Stimulated activated naive CD8-positive, alpha-beta T cell treated with anti-CD3 and anti-CD28 coated beads, Interleukin-15, Interleukin-2, amounts not matched to agents 100 U/mL and 50 U/mL, for 24 hours (primary cell): ENCODE measurements around the gene RNF217.
"Not testable (repeated sequence)": the region's sequence is repeated elsewhere in the genome, so short reads cannot be mapped to it uniquely, and the experiment has no call there.

Experiments
- ATAC-seq: fragments of 150-1000 bp; cut with Tn5 transposase; one replicate; pipeline ENCODE4 v1.10.0; 2021
- DNase-seq: peaks from one replicate; pipeline ENCODE4 v3.0.0; 2021

RNF217 gene

DNA sequence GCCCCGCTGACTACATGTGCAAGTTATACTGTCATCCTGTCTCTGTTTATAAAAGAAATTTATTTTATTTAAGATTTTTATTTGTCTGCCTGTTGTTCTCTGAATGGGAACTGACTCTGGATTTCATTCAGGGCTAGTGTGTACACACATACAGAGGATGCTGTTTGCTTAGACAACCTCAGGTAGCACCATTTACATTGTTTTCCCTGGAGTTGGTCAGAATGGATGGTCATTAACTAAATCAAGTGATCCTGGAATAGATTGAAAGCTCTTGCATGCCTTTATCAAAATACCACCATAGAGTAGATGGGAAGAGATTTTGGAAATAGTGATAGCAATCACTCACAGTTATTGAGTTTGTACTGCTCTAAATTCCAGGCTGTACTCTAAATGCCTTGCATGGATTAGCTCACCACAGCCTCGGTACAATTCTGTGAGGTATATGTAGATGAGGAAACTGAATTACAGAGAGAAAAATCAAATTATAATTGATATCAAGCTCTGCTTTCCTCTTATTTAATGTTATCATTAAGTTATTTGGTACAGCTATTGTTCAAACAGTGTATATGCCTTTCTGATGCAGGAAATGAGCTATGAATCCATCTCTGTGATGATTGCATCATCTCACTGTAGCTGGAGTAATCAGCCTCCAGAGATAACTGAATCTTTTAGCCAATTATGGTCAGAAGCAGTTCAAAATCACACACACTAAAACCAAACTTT is 51.9 kb downstream of the RNF217 start:
- DNase-seq (no peak), ATAC-seq (no peak)

DNA sequence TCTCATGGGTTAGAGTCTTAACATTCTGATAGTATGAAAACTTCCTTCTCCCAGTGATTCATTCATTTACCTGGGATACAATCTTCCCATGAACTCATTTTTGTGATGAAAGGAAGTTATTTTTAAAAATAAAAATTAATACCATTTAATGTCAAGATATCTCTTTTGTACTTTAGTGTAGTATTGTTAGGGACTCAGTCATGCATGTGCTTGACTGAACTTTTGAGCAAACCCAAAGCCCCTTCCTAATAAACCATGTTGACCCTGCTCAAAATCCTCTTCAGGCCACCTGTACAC is 52.4 kb downstream of the RNF217 start:
- ATAC-seq (no peak), DNase-seq (no peak)

DNA sequence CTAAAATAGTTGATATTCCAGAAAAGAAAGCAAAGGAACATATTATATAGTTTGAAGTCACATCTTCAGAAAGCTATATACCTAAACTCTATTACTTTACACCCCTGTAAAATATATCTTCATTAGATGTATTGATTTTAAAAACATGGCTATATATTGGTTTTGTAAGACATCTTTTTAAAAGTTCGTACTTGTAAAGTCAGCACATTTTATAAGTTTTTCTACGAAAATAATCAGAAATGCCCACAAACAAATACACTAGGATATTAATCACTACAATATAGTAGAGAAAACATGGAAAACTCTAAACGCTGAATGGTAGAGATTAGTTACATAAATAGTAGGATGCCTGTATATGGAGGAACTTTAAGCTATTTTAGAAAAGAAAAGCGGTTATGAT is 52.9 kb downstream of the RNF217 start:
- no peak for ATAC-seq
- DNase-seq = no peak

DNA sequence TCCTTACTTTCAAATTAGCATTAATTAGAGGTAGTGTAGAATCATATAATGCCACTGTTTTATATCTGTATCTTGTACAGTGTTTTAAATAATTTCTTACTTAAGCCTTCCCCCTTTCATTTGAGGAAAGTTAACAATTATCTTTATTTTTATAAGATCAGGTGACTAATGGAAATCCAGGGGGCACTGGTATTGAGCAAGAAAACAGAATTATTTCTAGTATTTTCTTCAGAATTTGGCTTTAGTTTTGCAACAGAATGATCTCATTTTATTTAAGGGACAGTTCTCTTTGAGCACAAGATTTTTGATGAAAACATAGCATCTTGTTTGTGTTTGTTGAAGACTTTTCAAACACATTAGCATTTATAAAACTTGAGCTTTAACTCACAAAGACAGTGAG is 55.9 kb downstream of the RNF217 start:
- no peak for ATAC-seq
- DNase-seq = no peak

- no peak for ATAC-seq
- no peak for DNase-seq
Observed at GRCh38 chr6:125019281-125019680, 57.0 kb downstream of the RNF217 start.

- DNase-seq (no peak), ATAC-seq (no peak)
Observed at GRCh38 chr6:125019918-125020317, 57.7 kb downstream of the RNF217 start.

- DNase-seq (no peak), ATAC-seq (no peak)
Observed at GRCh38 chr6:125020385-125020784, 58.1 kb downstream of the RNF217 start.

DNA sequence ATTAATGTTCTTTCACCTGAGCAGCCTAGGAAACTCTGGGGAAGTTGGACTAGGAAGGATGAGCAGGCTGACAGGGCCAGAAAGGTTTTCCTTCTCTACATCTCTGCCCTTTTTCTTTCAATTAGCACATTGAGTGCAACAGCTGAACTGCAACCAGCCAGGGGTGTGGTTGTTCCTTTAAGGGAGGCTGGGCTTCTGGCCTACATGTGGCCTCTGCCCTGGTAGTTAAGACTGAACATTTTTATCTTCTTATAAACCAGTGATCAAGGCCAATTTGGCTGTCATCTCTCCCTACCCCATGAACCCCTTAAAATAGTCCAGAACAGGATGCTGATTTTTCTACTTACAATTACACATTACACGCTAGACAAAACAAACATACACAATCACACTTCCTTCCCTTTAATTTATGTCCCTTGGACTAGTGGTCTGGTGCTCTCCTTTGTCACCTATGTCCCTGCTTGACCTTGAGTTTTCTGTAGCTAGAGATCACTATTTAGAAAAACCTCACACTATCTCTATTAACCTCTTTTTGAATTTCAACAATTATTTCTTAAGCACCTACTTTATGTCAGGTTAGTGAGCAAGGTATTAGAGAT is 60.3 kb downstream of the RNF217 start:
- no peak for ATAC-seq
- no peak for DNase-seq

DNA sequence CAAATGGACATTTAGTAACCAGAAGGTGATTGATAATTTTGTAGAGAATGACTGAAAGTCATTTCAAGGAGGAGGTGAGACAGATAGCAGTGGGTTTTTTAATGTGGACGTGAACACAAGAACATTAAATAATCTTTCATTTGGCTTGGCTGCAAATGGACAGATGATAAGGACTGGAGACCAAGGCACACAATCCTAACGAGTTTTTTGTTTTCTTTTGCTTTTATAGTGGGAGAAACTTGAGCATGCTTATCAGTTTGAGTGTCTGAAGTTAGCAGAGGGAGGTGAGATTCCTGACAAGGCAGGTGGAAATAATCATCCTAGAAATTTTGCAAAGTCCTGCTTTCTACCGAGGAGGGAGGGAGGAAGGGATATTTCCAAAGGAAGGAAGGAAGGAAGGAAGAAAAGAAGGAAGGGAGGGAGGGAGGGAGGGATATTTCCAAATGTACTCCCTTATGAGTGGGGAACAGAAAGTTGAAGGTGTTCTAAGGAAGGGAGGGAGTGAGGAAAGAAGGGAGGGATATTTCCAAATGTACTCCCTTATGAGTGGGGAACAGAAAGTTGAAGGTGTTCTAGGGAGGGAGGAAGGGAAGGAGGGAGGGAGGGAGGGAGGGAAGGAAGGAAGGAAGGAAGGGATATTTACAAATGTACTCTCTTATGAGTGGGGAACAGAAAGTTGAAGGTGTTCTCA is 63.1 kb downstream of the RNF217 start:
- DNase-seq (no peak), ATAC-seq (no peak)

GRCh38 chr6:125027287-125027686 is 65.0 kb downstream of the RNF217 start:
- ATAC-seq = no peak
- no peak for DNase-seq

- DNase-seq = no peak
- ATAC-seq = no peak
Observed at GRCh38 chr6:125030969-125031368, 68.7 kb downstream of the RNF217 start.

- ATAC-seq (no peak), DNase-seq (no peak)
Observed at GRCh38 chr6:125031385-125031784, 69.1 kb downstream of the RNF217 start.

- not testable (repeated sequence) for DNase-seq, ATAC-seq
Observed at GRCh38 chr6:125034929-125035328, 72.7 kb downstream of the RNF217 start.

DNA sequence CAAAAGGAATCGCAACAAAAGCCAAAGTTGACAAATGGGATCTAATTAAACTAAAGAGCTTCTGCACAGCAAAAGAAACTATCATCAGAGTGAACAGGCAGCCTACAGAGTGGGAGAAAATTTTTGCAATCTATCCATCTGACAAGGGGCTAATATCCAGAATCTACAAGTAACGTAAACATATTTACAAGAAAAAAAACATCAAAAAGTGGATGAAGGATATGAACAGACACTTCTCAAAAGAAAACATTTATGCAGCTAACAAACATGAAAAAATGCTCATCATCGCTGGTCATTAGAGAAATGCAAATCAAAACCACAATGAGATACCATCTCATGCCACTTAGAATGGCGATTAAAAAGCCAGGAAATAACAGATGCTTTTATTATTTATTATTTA is 74.2 kb downstream of the RNF217 start:
- not testable (repeated sequence) for ATAC-seq, DNase-seq

- ATAC-seq (no peak), DNase-seq (no peak)
Observed at GRCh38 chr6:125037827-125038226, 75.6 kb downstream of the RNF217 start.

DNA sequence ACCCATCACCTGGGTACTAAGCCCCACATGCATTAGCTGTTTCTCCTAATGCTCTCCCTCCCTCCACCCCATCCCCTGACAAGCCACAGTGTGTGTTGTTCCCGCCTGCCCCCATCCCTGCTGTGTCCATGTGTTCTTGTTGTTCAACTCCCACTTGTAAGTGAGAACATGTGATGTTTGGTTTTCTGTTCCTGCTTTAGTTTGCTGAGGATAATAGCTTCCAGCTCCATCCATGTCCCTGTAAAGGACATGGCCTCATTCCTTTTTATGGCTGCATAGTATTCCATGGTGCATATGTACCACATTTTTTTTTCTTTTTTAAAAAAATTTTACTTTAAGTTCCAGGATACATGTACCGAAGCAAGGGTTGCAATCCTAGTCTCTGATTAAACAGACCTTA is 76.7 kb downstream of the RNF217 start:
- no peak for ATAC-seq
- DNase-seq = no peak

GRCh38 chr6:125041740-125042459 is 79.7 kb downstream of the RNF217 start:
- no peak for DNase-seq
- no peak for ATAC-seq

GRCh38 chr6:125044066-125044465 is 81.8 kb downstream of the RNF217 start:
- DNase-seq = no peak
- no peak for ATAC-seq

GRCh38 chr6:125044667-125045066 is 82.4 kb downstream of the RNF217 start:
- no peak for ATAC-seq
- no peak for DNase-seq

- ATAC-seq (no peak), DNase-seq (no peak)
Observed at GRCh38 chr6:125046107-125046925, 84.1 kb downstream of the RNF217 start.

DNA sequence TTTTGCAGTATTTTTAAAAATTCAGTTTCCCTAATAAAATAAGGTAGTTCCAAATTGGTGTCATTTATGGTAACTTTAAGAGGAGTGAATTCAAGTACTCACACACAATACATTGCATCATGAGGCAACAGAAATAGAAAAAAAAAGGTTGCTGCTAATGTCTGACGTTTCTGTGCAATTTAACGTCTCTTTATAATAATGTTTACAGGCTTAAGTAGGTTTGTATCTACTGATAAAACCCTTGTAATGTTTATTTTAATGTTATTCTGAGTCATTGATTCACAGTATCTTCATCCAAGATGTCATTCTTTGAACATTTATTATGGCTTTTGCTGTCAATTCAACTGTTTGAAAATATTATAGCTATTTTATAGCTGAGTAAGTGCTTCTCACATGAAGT is 86.0 kb downstream of the RNF217 start:
- DNase-seq (no peak), ATAC-seq (no peak)

GRCh38 chr6:125050663-125051318 is 88.6 kb downstream of the RNF217 start:
- ATAC-seq (no peak), DNase-seq (no peak)
